Glomerular visceral epithelial cell (primary cell): Measurements from ENCODE around the gene GRIN1.

Source experiments
- DNase-seq: peaks from one replicate; pipeline ENCODE4 v3.0.0-alpha.2; 2016; ENCODE audit errors: extremely low spot score

The GRIN1 gene

GRCh38 chr9:137164370-137165249, 25.7 kb downstream of the GRIN1 start:
- no peak for DNase-seq

- no peak for DNase-seq
Observed at GRCh38 chr9:137165250-137165836, 26.4 kb downstream of the GRIN1 start.

- no peak for DNase-seq
Observed at GRCh38 chr9:137166380-137167229, 27.7 kb downstream of the GRIN1 start.

- no peak for DNase-seq
Observed at GRCh38 chr9:137167277-137167746, 28.4 kb downstream of the GRIN1 start.

- DNase-seq: no peak
Observed at GRCh38 chr9:137167747-137168572, 29.0 kb downstream of the GRIN1 start.

GRCh38 chr9:137168573-137168903, 29.6 kb downstream of the GRIN1 start:
- no peak for DNase-seq

GRCh38 chr9:137168904-137169856, 30.2 kb downstream of the GRIN1 start:
- peak; percentile 45 for DNase-seq

GRCh38 chr9:137169896-137170358, 31.0 kb downstream of the GRIN1 start, which contains the start of gene LRRC26:
Gene LRRC26, minus strand, starts transcription at chr9:137170051. Its CDS starts 108 bp downstream, at chr9:137169943.
- DNase-seq: no peak

- no peak for DNase-seq
Observed at GRCh38 chr9:137170486-137171148, 31.7 kb downstream of the GRIN1 start.

GRCh38 chr9:137171149-137171900, 32.4 kb downstream of the GRIN1 start:
- no peak for DNase-seq

- DNase-seq: no peak
Observed at GRCh38 chr9:137172901-137173795, 34.2 kb downstream of the GRIN1 start.

GRCh38 chr9:137173796-137174664, 35.1 kb downstream of the GRIN1 start:
- DNase-seq: no peak

GRCh38 chr9:137174722-137175293, 35.9 kb downstream of the GRIN1 start:
- DNase-seq: no peak

GRCh38 chr9:137175345-137175961, 36.5 kb downstream of the GRIN1 start:
- DNase-seq: no peak

- DNase-seq: peak; percentile 40
Observed at GRCh38 chr9:137176302-137177182, 37.6 kb downstream of the GRIN1 start.
